Stimulated activated CD4-positive, alpha-beta T cell treated with anti-CD3 and anti-CD28 coated beads, Interleukin-2, amount 100 ng/mL, for 4 hours (primary cell): Measurements from ENCODE around the gene GALNT15.

Experiments used
- DNase-seq: peaks from one replicate; pipeline ENCODE4 v3.0.0-alpha.2; 2020; ENCODE audit warnings: low read depth

GALNT15 gene

DNA sequence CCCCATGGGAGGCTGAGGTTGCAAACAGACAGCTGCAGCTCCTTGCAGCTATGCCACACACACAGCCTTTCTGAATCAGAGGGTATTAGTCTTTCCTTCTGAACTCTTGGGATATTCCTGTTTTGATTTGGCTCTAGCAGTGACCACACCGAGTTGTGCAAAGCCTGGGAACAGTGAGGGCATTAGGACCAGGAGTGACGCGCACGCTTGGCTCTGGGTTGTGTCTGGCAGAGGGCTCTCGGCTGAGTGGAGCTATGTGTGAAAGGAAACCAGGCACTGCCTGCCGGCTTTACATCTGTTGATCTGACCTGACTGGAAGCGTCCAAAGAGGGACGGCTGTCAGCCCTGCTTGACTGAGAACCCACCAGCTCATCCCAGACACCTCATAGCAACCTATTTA, at the start of gene GALNT15:
Gene GALNT15, plus strand, starts transcription at position 292 of the 400 bp plus-strand sequence. CDS start 472 bp downstream, outside the sequence.
- DNase-seq = no peak

DNA sequence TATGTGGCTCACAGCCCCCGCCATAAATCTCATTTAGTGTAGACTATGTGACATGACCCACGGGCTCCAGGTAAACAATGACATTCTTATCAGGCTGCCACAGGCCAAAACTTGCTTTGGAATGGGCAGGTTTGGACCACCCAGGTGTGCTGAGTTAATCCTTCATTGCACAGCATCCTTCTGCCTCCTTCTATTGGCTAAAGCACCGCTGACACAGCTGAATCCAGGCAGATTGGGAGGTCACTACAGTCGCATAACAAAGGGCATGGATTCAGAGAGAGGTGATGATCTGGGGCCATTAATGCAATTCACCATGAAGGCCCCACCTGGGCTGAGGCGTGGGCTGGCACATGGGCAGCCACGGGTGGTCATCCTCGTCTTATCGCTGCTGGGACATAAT, 47.8 kb upstream of the GALNT15 start:
- DNase-seq = no peak

DNA sequence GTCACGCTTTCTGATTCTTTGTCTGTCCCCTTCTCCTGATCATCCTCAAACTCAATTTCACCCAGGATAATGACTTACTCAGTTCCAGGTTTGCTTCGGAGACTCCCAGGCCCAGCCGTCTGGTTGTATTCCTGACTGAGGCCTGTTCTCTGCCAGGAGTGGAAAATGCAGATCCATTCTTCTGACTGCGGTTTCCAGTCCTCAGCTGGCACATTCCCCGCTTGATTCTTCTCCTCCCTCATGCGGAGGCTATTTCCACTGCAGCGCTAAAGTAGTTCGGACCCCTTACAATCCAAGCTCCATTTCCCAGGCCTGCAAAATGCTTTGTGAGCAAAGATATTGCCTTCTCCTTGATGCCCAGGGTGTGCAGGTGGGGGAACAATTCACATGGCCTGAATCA, 47.2 kb upstream of the GALNT15 start:
- no peak for DNase-seq

DNA sequence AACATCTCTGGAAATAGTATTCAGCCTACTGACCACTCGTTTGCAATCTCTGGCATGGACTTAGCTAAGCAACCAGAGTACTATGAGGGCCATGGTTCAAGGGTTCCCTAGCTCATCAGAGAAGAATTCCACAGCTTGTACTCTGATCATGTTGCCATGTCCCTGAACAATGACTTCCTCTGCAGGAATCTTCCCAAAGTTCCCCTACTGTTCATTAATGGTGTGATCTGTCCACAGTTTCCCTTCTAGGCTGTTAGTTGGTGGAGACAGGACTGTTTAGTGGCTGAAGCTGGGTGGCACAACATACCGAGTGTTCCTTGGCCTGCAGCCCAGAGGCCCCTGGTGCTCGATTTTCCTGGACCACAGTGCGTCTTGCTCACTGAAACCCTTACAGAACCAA, 44.4 kb upstream of the GALNT15 start:
- no peak for DNase-seq

- no peak for DNase-seq
Observed at GRCh38 chr3:16132190-16132589, 42.3 kb upstream of the GALNT15 start.

GRCh38 chr3:16132928-16133327, 41.6 kb upstream of the GALNT15 start:
- no peak for DNase-seq

DNA sequence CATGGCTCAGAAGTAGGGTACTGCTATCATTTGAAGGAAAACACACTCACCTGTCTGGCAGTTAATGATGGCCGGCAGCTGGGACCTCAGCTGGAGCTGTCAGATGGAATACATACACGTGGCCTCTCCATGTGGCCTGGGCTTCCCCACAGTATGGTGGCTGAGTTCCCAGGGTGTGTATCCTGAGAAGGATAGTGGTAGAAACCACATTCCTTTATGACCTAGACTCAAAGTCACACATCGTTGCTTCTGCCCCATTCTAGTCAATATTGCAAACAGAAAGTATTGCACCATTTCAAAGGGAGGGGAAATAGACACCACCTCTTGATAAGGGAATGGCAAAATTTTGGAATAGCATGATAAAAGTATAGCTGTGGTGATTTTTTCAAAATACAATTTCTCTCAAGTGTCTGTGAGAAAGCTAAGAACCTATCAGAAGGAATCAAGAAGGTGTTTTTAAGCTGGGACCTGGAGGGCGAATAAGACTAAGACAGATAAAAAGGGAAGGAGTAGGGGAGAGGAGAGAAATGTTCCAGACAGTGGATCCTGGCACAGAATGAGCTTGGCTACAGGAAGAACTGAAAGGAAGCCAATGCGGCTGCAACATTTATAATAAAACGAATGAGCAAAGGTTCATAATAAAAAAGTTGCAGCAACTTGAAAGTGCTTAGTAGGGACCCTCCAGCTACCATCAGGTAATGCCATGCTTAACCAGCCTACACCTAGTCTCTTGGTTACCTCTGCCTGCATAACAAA, 40.1 kb upstream of the GALNT15 start:
- DNase-seq = no peak

DNA sequence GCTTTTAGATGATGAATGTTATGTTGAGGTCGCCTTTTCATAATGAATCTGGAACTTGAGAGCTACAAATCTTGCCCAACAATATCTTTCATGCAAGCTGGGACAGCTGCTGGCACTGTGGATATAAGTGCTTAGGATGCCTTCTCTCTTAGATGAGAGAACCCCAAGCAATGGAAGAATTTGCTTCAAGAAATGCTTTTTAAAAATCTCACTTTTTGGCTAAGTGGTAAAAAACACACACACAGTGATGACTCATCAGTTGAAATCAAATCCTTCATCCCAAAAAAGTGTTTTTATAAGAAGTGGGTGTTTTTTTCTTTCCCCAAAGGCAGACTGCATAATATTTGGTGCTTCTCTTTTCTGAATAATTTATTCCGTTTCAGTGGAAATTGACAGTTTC, 38.4 kb upstream of the GALNT15 start:
- DNase-seq = no peak

GRCh38 chr3:16137044-16137443, 37.4 kb upstream of the GALNT15 start:
- no peak for DNase-seq

GRCh38 chr3:16137977-16138376, 36.5 kb upstream of the GALNT15 start:
- no peak for DNase-seq

GRCh38 chr3:16140116-16140893, 34.2 kb upstream of the GALNT15 start:
- DNase-seq = no peak

DNA sequence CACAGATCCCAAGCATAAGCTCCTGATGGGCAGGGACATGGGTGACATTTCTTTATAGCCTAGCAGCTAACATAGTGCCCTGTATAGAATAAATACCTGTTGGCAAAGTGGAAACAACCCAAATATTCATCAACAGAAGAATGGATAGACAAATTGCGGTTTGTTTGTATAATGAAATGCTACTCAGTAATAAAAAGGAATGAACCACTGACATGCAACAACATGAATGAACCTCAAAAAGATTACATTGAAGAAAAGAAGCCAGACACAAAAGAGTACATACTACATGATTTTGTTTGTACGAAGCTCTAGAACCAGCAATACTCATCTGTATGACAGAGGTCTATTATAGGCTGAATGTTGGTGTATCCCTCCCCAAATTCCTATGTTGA, 33.6 kb upstream of the GALNT15 start:
- no peak for DNase-seq

DNA sequence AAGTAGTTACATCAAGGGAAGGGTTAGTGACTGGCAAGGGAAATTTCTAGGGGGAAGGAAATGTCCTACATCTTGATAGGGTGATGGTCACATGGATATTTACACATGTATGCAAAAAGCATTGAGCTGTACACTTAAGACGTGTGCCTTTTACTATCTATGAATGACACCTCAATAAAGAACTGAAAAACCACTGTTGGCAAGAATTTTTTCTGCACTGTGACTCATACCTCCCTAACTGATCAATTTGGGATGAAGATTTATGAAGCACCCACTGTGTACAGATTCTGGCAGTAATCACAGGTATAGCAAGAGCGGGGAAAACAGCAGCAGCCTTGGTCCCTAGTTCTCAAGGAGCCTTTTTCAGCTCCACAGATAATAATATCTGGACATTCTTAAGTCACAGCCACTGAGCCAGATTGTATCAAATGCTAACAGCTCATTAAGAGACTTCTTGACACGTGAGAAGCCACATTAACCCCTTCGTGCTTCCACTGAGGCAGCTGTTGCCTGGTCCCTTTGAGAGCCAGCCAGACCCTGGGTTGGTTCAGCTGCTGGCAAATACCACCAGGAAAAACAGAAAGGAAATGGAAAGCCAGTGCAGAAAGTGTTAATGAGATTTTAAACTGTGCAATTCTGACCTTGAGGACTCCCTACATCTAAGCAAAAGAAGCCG, 32.0 kb upstream of the GALNT15 start:
- no peak for DNase-seq

- DNase-seq = no peak
Observed at GRCh38 chr3:16143861-16144447, 30.5 kb upstream of the GALNT15 start.

DNA sequence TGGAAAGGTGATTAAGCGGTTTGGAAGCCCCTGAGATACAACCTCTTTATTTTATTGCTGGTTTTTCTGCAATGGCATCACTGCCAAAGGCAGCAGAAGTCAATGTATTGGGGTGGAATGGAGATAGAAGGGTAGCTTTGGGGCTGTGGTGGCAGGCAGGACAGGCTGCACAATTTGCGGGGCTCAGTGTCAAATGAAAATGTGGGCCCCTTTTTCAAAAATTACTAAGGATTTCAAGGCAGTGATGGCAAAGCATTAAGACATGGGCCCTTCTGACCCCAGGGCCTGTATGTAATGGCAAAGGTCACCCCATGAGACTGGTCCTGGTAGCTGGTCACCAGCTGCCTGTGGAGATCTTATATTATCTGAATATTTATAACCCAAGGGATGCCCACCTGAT, 29.3 kb upstream of the GALNT15 start:
- no peak for DNase-seq

GRCh38 chr3:16146015-16146730, 28.3 kb upstream of the GALNT15 start:
- no peak for DNase-seq

GRCh38 chr3:16147220-16147994, 27.1 kb upstream of the GALNT15 start:
- no peak for DNase-seq

DNA sequence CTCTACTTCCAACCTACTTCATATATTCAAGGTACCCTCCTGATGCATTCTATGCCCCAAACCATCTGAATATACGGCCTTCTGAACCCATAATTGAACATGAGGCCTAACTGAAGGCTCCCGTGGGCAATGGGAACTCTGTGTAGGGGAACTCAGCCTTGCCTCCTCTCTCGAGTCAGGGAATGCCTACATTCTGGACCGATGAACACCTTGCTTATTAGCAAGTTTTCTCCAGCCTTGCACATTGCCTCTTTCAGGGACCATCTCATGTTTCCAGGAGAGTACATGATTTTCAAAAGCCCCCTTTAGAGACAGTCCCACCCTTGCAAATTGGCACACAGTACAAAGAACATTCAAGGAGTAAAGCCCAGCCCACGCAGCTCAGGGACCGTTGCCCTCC, 26.3 kb upstream of the GALNT15 start:
- no peak for DNase-seq

DNA sequence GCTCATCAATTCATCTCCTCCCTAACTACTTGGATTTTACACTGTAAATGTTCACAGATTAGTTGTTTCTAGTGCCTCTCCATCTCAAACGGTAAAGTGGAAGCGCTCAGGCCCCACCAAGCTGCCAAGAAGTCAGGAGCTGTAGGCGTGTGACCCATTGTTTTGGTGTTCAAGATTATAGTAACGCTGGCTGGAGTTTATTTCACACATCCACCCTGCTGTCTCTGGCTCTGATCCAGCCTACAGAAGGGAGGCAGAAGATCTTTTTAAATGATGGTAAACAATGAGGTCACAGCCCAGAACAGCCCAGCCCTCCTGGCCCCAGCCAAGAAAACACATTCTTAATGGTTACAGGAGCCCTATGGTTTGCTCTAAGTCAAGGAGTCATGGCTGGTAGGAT, 25.7 kb upstream of the GALNT15 start:
- DNase-seq = no peak

- DNase-seq = no peak
Observed at GRCh38 chr3:16150285-16150684, 24.2 kb upstream of the GALNT15 start.

DNA sequence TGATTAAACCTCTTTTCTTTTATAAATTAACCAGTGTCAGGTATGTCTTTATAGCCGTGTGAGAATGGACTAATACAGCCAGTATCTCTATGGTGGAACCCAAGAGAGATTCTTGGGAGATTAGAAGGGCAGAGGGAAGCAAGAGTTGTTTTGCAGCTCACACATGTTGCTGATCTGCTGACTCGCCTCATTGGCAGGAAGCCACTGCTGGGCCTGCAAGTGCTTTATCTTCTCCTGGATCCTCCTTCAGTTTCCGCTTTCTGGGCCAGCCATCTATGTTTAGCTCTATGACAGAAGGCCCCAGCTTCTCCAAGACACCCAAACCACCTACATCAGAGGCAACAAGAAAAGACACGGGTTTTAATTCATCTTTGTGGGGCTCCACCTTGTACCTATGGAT, 23.4 kb upstream of the GALNT15 start:
- no peak for DNase-seq
